GM18951 (cell line): ENCODE results near the gene LPO.

Experiments
- POLR2A ChIP-seq: IDR thresholded peaks from 4 replicates; pipeline ENCODE4 v1.6.1; 2011; ENCODE audit warnings: mild to moderate bottlenecking; ENCODE audit not compliant: insufficient read length, insufficient read depth; ENCODE audit errors: extremely low read depth
- in situ Hi-C: fragments of 300-500 bp; cut with MboI; formaldehyde crosslinking; loops from one replicate; pipeline ENCODE4 v1.12.0; 2022; ENCODE audit warnings: low sequenced_read_pairs, mixed read lengths, inconsistent platforms; ENCODE audit not compliant: unreplicated experiment

LPO gene

DNA sequence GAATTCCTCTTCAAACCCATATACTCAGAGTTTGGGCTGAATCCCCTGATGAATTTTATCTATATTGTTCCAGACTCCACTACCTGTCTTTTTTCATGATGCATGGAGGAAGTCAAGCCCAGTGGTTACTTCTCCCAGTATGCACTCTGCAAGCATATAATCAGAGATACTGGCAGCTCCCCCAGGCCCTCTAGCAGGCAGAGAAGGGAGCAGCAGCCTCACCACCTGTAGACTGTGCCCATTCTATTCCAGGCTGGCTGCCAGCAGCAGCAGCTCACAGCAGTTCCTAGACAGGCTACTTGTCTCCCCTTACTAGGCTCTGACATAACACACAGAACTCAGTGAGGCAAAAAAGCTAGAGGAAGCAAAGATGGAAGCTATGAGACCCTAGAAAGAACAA is 22.7 kb upstream of the LPO start:
- in situ Hi-C loops: no loop called here
- TF ChIP-seq POLR2A: no peak

DNA sequence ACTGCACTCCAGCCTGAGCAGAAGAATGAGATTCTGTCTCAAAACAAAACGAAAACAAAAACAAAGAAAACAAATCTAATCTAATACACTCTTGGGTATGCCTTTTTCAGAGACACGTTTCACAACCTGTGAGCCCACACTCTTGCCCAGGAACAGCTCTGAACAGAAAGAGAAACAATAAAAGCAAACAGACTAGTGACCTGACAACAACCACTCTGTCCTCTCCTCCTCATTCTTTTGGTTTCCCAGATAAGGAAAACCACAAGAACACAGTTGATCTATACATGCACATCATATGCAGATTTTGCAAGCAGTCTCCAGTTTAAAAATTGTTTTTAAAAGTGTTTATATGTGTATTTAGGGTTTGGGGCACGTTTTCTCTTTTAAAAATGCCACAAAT is 20.6 kb upstream of the LPO start:
- no peak for TF ChIP-seq POLR2A
- in situ Hi-C loops: no loop called here

DNA sequence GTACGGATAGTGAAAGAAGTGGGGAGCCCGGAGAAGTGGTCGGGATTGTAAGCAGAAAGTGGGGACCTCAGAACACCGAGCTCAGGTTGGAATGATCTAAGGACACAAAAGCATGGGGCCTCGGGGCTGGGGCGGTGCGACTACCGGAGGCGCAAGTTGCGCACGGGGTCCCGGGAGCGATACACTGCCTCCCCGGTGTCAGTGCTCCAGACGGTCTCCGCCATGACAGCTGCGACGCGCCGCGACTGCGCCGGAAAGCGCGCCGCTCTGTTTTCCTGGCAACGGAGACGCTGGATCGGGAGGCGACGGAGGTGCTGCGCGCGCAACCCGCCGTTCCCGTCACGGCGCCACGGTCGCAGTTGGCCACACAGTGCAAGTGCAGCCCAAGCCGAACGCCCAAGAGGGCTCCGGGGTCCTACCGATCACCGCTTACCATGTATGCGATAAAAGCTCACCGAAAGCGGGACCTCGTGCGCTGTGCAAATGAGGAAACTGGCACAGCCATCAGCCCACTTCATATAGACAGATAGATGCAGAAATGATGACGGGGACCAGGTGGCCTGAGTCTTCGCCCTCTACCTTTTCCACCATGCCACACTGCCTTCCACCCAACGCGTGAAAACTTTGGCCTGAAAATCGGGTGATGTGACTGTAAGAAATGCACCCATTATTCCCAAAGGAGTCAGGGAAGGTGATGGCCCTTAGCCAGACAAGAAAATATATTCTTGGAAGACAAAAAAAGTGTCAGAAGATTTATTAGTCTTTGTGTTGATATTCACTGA is 19.2 kb upstream of the LPO start, which contains the start of gene MKS1:
Gene MKS1 (minus strand): TSS at position 249 of the 782 bp plus-strand sequence. CDS start 25 bp downstream, at position 224.
- TF ChIP-seq POLR2A: peak; percentile 91
- in situ Hi-C loops: no loop called here

DNA sequence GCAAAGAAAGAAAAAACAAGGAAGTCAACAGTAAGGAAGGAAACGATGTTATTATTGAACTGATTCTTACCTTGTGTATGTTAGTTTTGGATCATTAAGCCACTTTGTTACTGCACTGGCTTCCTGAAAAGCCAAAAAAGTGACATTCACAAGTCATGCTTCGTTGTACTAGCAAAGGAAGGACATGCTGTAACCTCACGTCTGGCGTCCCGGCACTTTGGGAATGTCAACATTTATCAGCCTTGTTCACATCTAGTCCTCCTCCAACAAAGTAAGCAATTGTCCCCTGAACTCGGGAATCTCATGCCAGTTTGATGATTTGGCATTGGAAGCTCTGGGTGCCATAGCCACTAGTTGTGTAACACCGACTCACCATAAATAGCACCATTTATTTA is 18.6 kb upstream of the LPO start:
- in situ Hi-C loops: no loop called here
- TF ChIP-seq POLR2A: no peak

DNA sequence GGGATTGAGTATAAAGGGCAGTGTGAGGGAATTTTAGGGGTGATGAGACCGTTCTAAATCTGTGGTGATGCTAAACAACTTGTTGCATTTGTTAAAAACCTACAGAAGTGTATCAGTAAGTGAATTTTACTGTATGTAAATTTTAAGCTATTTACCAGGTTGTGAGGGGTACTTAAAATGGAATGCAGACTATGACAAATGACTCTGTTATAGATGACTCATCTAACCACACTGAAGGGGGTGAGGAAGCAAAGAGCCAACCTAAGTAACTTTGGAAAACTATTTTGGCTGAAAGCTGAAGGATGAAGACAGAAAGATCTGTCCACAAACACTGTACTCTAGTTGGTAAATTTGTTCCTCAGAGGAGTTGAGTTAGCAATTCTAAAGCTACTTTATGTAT is 14.1 kb upstream of the LPO start:
- TF ChIP-seq POLR2A: no peak

DNA sequence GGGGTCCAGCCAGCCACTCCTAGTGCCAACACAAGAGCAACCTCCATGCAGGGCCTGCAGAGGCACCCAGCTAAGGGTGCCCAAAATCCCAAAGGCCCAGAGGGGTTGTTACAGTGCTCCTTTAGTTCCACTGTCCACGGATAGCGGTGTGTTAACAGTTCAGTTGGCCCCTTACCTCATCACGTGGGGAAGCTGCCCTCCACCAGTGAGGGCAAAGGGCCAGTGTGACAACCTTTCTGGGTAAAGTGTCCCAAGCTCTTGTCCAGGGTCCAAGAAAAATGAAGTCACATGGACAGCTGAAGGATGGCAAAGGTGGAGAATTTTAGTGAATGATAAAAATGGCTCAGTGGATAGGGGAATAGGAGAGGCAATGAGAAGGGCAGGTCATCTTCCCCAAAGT is 10.7 kb upstream of the LPO start:
- TF ChIP-seq POLR2A: no peak

More for the DNA sequence above, 14.1 kb upstream of the LPO start:
- in situ Hi-C loops: no loop called here

DNA sequence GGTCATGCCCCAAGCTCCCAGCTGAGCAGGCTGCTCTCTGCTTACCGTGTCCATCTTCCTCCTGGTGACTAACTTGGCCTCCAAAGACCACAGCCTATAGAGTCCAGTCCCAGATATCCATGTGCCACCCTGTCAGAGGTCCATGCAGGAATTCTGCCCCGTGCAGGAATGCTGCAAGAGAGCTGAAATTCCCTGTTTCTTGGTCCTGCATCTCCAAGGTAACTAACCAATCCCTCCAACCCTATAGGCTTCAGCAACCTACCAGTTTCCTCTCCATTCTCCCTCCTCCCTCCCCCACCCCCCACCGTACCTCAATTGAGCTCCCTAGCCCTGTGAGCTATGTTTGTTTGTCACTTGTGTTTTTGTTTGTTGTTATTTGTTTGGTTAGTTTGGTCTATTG is 9.7 kb upstream of the LPO start:
- no peak for TF ChIP-seq POLR2A
- in situ Hi-C loops: no loop called here

More for the DNA sequence above, 10.7 kb upstream of the LPO start:
- in situ Hi-C loops: no loop called here

DNA sequence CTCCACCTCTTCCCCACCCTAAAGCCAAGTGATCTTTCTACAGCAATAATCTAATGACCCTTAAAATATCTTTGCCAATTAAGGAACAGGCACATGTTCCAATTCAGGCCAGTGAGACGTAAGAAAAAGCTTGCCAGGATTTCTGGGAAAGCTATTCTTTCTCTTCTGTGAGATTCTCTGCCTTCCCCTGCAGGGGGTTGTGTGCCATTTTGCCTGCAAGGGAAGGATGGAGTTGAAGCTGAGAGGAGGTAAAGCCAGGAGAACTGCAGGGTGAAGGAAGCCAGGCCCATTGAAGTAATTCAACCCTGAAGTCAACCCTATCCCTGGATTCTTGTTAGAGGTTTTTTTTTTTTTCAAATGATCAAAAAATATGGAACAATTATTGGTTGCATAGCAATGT is 9.0 kb upstream of the LPO start:
- in situ Hi-C loops: no loop called here
- no peak for TF ChIP-seq POLR2A

DNA sequence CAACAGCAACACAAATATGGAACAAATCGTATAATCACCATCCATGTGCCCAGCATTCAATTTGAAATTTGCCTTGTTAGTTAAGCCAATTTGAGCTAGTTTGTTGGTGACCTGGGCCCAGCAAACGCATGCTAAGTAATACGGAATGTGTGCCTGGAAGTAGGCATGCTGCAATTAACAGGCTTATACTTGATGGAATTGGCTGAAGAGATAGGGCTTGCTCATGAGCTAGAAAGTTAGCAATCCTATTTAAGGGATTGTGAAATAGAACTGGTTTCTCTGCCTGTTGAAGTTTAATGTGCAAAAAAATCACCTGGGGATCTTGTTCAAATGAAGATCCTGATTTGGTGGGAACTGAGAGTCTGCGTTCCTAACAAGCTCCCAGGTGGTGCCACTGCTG is 8.5 kb upstream of the LPO start:
- TF ChIP-seq POLR2A: no peak
- in situ Hi-C loops: no loop called here

DNA sequence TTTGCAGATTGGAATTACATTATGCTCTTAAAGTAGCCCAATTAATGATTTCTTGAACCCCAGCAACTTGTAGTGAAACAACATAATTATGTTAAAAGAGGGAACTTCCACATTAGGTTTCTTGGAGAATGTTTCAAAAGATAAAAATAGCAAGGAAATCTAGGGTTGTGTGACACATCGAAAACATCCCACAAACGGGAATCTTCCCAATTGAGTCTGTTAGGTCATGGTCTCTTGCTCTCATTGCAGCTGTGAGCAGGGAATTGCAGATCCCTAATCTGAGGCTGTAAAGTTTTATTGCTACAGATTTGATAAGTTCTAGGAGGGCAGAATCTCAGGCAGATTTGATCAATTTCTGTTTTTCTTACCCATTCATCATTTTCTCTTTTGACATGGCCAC is 6.7 kb upstream of the LPO start:
- in situ Hi-C loops: no loop called here
- no peak for TF ChIP-seq POLR2A

DNA sequence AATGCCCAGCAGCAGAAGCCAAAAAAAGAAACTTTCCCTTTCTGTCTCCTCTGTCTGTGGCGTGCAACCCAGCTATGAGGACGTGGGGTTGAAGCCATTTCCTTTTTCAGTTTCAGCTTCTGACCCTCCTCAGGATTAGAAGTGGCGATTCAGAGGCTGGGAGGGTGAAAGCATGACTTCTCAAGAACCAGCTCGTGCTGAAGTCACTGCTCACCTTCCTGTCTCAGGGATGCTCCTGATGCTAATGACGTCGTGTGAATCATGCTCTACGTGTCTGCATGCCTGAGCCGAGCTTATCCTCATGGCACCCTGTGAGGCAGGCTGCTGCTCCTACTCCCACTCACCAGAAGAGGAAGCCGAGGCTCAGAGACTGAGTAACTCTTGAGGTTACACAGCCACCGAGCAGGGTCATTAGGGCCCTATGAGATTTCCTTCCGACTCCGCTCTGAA is 5.7 kb upstream of the LPO start:
- TF ChIP-seq POLR2A: no peak
- in situ Hi-C loops: no loop called here

DNA sequence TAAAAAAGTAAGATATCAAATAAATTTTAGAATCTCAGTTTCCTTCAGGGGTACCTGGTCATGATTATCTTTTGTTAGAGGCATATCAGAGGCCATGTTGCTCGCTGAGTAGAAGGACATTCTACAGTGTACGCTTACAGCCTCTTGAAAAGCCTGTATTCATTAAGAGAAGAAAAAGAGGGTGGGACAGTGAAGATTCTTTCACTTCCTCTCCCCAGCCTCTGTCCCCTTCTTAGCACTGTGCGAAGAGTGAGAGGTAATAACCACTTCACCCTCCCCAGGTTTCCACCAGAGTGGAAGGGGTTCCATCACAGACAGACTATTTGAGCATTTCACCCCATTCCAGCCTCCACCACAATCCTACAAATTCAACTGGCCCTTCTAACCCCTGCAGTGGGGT is 4.8 kb upstream of the LPO start:
- in situ Hi-C loops: no loop called here
- TF ChIP-seq POLR2A: no peak

DNA sequence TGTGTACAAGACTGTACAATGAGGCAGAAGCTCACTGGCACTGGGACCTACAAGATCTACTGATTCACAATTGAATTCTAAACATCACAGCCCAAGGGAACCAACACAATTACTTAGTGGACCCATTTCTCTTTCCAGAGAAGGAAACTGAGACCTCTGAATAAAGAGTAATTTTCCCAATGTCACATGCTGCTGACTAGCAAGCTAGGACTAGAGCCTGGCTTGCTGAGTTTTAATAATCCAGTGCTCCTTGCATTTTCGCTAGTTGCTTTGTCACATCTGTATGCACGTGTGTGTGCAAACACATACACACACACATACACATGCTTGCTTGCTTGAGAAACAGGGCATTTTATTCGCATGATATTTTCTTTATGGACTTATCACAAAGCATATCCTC is 3.9 kb upstream of the LPO start:
- in situ Hi-C loops: no loop called here
- TF ChIP-seq POLR2A: no peak

DNA sequence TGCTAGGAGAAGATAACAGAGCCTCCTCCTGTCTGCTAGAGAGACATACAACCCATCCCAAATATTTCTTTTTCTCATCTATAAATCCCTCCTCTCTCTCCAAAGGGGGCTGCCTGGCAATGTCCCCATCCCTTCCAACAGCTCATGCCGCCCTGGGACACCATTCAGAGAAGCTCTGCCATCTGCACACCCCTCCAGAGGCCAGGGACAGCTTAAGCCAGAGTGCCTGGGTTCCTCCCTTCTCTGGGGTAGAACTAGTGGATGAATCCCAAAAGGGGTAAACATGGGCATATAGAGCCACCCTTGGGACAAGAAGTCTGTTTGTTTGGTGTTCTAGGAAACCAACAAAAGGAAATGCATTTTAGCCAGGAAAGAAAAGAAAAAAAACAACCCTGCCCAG is 2.6 kb upstream of the LPO start:
- TF ChIP-seq POLR2A: no peak
- in situ Hi-C loops: no loop called here

DNA sequence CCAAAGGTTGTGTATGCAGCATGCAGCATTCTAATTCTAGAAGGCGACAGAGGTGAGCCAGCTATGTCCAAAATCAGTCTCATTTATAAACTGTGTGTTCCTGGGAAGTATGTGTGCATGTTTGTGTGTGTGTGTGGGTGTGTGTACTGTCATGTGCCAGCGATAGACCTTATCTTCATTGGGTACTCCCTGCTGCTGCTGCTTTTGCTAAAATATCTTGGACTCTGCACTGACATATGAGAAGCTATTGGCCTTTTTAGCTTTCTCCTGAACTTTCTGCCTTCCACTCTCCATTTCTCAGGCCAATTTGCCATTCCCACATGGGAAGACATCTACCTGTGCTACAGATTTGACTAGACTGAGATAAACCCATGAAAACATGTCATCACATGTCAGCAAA is 2.0 kb upstream of the LPO start:
- TF ChIP-seq POLR2A: no peak
- in situ Hi-C loops: no loop called here

DNA sequence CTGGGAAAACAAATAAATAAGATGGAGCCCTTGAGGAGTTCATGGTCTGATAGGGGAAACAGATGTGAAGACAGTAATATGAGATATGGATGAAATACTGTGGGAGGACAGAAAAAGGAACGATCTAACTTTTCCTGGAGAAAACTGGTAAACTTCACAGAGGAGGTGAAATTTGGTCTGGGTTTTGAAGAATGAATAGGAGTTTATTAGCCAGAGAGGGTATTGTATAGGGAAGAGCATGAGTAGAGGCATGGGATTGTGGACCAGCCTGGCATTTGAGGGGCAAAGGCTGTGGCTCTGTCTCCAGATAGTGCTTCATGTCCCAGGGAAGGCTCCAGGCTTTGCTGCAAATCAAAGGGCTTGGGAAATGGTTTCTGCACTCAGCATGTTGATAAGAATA is 1.6 kb downstream of the LPO start:
- TF ChIP-seq POLR2A: no peak
- in situ Hi-C loops: no loop called here
